COLO668 (cell line): ENCODE results near the gene KLF15.

Experiments used
- DNase-seq: peaks from one replicate; lab custom pipeline; 2025; ENCODE audit not compliant: unreplicated experiment; lab: John Stamatoyannopoulos, UW

The KLF15 gene

DNA sequence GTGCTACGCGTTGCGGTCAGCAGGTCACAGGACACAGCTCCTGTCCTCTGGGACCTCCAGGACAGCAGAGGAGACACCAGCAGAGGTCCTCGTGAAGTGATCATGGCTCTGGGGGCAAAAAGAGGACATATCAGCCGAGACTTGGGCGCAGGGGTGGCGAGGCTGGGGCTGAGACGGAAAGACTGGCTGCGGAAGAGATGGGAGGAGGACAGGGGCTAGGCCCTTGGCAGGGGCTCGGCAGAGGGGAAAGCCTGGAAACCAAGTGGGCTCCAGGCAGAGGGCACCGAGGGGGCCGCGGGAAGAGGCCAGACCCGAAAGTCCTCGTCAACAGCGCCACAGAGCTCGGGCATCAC, 32.6 kb upstream of the KLF15 start:
- DNase-seq: no peak

DNA sequence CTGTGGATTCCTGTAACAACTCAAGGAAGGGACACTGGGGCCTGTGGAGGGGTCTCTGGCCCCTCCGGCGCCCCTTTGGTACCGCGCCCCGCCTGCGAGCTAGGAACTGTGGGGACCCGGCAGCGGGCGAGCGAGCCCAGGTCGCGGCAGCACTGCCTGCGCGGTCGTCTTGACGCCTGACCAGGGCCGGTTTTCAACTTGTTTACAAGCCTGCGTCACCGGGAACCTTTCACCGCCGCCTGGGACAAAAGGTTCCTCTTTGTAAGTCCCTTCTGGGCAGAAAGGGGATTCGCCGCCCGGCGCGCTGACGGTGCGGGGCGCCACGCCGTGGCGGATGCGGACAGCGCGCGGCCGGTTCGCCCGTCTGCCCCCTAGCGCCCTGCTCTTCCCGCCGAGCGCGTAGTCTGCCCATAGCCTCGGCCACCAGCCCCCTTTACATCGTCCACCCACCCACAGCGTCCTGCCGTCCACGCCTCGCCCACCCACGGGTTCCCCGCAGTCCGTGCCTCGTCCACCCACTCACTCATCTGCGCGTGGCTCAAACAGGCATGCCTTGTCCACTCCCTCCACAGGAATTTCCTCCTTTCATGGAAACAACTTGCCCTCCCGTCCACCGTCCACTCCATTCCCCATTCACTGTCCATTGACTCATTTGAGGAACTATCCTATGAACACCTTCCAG, 32.0 kb upstream of the KLF15 start:
- peak; percentile 73 for DNase-seq

DNA sequence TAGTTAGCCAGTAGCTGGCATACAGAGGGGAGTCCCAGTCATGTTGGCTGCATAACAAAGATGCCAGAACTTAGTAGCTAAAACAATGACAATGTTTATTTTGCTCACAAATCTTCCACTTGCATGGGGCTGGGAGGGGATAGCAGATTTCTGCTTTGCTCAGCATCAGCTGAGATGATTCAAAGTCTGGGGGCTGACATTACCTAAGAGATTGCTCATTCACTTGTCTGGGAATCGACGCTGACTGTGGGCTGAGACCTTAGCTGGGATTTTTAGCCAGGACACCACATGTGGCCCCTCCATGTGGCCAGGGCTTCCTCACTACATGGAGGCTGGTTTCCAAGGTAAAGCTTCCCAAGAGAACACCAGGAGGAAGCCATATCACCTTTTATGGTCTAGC, 24.8 kb upstream of the KLF15 start:
- no peak for DNase-seq

DNA sequence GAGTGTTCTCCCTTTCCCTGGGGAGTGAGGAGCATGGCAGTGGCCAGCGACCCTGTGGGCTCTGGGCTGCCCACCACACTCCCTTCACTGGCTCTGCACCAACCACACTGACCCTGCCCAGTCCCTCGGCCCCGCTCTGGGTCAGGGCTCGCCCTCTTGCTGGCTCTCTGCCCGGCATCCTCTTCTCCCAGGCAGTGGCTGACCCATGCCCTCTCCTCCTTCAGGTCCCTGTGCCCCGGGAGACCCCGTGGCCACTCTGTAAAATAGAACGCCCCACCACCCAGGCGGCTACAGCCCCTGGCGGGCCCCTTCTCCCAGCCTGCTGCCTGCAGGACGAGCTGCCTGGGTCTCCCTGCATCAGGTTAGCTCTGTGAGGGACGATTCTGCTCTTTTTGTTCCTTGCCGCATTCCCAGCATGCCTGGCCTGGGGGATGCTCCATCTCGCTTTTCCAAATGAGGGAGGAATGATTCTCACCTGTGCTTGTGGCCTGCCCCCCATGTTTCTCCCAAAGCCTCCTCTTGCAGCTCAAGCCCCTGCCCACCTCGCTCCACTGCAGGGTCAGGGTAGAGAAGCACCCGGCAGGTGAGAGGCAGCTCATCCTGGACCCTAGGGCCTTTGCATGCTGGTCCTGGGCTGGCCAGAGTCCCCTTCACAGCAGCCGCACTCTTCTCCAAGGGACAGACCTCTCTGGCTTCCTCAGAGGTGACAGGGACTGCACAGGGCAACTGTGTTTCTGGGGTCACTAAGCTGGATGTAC, 23.0 kb upstream of the KLF15 start:
- DNase-seq: no peak

DNA sequence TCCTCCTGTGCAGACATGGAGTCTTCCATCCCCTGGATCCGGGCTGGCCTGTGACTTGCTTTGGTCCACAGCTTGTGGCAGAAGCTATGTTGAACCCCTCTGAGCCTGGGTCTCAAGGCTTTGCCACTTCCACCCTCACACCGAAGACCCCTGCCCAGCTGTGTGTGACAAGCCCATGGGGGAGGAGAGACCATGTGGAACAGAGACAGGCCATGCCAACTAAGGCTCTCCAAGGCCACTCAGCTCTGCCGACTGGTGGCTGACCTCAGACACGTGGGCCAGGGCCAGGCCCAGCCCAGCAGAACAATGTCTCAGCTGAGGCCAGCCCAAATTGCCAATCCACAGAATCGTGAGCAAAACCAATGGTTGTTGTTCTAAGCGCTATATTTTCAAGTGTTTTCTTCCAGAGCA, 21.1 kb upstream of the KLF15 start:
- no peak for DNase-seq

DNA sequence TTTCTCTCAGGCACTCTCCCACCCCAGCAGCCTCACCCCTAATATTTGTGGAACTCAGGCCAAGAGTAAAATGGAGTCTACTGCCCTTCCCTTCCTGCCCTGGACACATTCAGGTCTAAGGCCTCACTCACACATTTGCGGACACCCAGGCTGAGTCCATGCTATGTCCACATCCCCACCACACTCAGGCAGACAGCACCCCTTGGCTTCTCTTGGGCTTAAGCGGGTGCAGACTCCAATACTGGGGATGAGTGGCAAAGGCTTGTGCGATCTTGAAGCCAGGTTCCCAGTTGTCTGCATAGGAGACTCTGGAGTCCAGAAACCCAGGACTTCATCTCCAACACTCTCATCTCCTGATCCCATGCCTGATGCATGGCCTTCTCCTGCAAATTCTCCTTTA, 20.0 kb upstream of the KLF15 start:
- DNase-seq: no peak

DNA sequence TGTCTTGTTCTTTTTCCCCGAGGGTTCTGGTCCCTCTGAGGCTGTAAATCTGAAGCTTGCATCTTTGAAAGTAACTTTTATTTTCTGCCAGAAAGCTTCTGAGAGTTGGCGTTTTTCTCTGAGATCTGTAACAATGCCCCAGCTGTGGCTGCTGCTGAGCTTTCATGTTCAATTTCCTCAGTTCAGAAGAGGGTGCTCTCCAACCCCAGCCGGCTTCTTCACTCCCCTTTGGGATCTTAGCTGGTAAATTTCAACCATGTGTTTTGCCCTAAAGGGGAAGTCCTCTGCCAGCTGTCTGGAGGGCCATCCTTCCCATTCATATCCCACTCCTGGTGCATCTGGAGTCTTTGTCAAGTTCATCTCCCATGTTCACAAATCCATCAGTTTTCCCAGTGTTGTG, 19.2 kb upstream of the KLF15 start:
- DNase-seq: no peak

DNA sequence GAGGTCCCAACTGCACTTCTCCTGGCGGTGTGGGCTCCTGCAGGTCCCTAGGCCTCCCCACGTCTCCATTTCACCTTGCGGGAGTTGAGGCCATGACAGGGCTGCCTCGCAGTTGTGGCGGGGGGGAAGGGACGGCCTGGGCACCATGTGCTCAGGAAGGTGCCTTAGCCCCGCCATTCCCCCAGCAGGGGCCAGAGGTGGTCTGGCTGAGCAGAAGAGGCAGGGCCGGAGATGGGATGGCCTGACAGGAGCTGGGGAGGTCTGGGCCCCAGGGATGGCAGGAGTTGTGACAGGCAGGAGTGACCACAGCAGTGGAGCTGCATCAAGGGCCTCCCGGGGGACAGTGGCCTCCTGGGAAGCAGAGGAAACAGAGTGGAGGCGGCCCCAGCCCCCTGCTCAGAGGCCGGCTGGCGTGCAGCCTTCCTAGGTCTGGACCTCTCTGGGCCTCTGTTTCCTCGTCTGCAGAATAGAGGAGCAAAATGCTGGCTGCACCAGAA, 18.7 kb upstream of the KLF15 start:
- DNase-seq: no peak

DNA sequence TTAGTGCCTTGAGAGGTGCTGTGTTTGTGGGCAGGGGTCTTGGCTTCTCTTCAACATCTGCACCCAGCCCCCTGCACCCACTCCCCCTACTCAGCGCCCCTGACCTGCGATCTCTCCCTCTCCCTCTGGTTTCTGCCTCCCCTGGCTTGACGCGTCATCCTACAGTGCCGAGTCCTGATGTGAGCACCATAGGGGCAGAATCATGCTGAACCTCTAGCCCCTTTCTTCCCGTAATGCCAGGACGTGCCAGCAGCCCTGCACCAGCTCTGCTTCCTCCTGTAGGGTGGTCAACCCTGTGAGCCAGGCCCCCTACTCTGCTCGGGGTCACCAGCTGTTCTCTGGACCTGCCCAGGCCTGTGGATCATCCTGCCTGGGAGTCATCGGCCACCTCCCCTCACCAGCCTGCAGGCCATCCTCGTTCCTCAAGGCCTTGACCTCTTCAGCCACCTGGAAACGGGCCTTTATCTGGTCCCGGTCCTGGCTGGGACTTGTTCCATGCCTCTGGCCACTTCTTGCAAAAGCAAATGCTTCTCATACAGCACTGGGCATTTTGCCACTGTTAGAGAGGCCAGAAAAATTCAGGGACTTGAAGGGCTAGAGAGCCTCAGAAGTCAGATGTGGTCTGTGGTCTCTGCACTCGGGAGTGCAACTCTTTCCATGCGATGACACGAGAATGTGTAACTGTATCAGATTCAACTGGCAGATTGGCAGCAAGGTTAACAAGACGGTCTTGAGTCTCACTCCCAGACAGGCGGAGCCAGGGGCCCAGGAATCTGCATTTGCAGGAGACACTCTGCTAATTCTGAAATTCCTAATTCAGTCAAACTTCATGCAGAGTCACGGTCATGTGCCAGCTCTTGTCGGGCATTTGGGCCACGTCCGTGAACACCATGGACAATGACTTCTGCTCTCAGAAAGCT, 16.7 kb upstream of the KLF15 start:
- DNase-seq: no peak

DNA sequence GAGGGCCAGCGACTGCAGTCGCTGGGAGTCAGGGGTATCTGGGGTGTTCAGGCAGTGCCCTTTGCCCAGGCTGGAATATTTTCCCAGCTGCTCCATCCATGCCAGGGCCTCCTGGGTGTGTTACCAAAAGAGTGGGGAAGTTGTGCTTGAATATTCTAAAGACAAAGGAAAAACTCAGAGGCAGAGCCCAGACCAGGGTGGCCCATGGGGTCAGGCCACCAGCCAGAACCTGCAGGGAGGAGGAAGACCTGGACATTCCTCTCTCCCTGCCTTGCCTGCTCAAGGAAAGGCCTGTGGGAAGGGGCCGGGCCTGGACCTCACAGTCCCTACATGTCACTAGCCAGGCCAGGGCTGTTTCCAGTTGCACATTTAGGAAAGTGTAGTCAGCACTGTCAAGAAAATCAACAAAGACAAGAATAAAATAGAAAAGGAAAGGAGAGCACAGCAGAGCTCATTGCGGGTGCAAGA, 16.0 kb upstream of the KLF15 start:
- no peak for DNase-seq

DNA sequence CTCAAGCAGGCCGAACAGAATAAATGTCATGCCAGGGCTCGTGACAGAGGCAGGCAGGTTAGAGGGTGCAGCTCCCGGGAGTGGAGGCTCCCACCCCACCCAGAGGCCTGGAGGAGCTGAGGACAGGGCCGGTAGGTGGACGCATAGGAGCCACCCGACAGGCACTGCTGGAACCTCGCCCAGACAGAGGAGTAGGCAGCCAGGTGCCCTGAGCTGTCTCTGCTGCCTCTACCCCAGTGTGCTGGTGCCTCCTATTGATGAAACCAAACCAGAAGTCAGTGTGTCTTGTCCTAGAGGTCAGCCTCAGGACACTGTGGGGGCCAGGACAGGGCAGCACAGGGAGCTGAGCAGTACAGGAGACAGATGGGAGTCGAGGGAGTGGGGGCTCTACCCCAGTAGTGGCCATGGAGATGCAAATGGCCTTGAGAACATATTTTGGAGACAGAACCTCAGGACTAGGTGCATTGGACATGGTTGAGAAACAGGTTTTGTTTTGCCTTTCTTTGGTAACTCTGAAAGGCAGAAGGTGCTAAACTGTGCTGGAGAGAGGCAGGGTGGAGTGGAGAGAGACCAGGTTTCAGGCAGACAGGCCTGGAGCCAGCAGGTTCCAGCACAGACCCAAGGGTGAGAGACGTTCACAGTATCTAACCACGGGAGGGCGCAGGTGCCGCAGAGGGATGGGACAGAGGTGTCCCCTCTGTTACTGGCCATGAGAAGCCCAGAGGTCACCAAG, 15.4 kb upstream of the KLF15 start:
- DNase-seq: no peak

DNA sequence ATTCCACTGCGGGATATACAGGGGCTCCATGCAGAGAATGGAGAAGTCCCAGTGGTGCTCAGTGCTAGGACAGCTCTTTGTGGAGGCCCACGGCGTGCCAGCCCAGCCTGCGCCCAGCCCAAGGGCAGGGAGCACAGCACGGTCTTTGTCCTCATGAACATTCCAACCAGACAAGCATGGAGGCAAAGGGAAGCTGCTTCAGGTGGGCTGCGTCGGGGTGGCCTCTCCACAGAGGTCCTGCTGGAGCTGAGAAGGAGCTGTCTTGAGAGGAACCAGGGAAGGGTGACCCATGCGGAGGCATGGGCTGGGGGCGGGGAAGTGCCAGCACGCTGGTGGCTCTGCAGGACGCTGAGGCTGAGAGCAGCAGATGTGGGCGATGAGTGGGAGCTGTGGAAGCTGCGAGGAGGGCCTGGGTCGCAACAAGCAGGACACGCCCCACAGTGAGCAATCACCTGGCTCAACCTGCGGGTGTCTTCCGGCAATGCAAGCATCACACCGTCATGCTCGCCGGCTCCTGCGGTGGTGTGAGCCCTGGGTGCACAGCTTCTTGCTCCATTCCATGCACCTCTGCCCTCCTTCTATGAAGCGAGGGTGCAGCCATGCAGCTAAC, 14.0 kb upstream of the KLF15 start:
- DNase-seq: no peak

DNA sequence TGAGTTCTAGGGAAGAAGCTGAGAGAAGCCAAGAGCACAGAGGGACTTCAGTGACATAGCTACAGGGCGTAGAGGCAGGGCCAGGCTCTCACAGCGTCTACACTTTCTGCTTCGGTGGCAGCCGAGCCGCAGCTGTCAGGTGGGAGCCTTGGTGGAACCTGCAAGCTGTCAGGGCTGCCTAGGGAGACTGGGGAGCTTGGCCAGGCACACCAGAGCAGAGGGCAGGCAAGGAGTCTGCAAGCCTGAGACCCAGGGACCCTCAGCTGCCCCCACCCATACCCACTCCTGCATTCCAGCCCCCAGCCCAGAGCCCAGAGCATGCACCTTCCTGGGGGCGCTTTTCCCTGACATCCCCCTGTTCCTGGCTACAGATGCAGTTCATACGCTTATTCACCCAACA, 13.4 kb upstream of the KLF15 start:
- no peak for DNase-seq

DNA sequence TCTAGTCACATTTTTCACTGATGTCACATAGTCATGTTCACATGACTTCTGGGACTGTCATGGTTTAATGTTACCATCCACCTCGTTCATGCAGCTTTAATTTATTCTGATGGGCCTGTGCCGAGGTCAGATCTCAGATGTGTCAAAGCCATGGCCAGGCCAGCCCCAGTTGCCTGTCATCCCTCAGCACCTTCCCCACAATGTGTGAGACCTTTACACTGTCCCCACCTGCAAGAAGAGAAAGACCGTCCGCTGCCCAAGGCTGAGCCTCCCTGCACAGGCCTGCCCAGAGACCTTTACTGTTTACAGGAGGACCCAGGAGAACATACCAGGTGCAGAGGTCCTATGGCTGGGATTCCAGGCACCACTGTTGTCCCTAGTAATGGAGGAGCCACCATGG, 12.8 kb upstream of the KLF15 start:
- no peak for DNase-seq

DNA sequence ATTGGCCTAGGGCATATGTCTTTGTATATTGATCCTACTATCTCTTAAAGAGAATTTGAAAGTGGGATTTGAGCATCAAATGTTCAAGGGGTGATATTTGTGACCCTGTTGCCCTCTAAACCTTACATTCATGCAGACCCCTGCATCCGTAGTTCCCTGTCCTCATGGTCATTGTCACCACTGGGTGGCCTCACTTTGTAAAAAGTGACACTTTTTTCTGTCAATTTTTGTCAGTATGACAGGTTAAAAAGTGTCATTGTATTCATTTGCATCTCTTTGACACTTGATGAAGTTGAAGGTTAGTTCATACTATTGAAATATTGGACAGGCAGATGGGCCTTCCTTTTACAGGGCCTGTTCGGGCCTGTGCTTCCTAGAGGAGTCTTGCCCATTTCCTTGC, 12.3 kb upstream of the KLF15 start:
- no peak for DNase-seq

DNA sequence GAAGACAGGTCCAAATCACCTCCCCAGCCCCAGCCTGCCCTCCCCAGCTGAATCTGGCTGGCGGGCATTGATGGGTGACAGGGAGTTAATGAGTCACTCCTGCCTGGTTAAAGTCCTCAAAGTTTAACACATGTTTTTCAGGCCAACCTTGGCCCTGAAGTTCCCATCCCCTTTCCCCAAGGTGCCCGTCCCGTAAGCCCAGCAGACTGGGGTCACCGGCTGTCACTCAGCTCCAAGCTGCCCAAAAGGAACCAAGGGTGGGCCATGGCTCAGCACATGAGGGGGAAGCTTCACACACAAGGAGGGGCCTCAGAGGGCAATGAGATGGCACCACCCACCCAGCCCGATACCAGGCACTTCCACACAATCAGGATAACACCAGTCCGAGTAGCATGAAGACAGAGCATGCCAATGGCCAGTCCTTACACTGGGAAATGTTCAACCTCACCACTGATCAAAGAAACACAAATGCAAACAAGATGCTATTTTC, 10.2 kb upstream of the KLF15 start:
- DNase-seq: no peak

DNA sequence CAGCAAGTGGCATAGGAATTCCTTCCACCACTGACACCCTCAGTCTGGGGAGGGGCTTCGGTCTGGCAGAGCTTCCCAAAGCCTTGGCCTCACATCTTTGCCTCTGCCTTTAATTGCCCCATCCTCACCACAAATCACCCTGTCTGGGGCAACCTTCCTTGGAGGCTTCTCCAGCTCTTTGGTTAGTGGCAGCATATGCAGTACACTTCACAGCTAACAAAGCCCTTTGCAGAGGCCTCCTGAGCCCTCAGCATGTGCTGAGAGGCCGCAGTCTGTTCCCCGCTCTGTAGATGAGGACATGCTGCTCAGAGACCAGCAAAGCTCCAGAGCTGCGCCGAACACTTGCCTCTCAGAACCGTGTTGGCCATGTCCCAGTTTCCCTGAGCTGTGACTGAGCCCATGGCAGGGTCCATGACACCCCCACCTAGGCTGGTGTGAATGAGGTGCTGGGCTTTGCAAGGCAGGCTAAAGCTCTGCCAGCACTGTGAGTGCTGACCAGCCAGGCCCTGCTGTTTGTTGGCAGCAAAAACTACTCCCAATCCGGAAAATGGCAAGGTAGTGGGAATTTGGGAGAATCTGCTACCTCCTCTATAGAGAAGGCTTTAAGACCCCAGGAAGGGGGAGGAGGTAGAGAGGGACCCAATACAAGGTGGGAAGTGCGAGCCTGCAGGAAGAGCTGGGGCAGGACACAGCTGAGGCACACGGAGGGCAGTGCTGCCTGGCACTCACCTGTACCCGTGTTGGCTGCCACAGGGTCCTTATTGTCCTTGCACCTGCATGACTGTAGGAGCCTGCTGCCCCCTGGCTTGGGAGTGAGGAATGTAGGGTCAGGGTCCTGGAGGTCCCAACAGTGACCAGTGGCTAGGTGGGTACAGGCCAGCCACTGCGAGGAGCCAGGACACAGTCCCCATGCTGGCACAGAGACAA, 8.4 kb upstream of the KLF15 start:
- no peak for DNase-seq

DNA sequence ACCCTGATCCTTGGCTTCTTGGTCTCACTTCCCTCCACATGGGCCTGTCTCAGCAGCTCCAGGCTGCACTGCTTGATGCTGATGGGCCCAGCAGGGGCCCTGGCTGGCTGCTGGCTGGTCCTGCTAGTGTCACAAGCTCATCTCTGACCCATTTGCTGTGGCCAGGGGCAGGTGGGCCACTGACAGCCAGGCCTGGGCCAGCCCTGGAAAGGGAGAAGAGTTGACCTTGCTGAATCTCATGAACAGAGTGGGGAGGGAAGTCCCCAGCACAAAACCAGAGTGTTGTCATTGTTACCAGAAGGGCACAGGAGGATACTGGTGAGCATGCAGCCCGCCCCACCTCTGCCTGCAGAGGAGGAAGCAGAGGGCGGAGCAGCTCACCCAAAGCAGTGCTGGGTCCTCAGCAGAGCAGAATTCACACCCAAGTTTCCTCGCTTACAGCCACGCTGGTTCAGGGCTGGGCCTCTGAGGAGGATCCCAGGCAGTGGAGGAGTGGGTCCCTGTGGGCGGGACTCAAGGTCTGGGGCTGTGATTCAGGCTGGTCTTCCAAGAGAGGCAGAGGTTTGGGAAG, 7.6 kb upstream of the KLF15 start:
- no peak for DNase-seq

DNA sequence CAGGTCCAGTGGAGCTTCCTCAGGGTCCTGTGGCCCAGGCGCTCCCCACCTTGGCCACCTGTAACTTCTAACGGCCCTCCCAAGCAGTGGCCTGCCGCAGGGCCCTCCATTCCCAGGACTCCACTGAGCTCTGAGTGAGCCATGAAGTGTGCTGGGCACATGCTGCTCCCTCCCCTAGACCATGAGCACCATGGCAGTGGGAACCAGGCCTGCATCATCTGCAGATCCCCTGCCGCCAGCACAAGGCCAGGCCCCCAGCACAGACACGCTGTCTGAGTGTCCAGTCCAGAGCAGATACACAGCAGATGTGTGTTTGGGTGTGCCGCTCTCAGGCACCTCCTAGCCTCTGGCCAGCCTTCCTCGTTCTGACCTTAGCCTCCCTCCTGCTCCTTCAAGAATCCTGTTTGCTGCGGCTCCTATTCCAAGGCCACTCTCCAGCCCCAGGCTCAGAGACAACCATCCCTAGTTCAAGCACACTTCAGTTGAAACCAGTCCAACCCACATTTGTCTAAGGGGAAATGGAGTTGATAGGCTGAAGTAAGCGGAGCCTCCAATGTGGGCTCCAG, 7.0 kb upstream of the KLF15 start:
- no peak for DNase-seq
